PC-9 (cell line): Measurements from ENCODE around the gene RPL37A. TPM values are rescaled to one million over a fixed set of nuclear protein-coding genes. Genes with fewer than 3 reads are reported as not detected.

ENCODE experiments used
- BruUV-seq: library from RNA; stranded (reverse); fragments of 400-500 nt; replicated peaks from 2 replicates; lab custom pipeline; 2021; lab: Mats Ljungman, UMichigan
- CTCF ChIA-PET: fragments of 300-600 bp; sonication (Branson Sonifier 250); formaldehyde crosslinking; loops from one replicate; lab custom pipeline; 2022; ENCODE audit warnings: antibody characterized with exemption; lab: Charles Lee
- POLR2A ChIA-PET: fragments of 300-600 bp; sonication (Branson Sonifier 250); formaldehyde crosslinking; loops from one replicate; lab custom pipeline; 2022; ENCODE audit warnings: antibody characterized with exemption; ENCODE audit not compliant: unreplicated experiment; lab: Charles Lee
- DNase-seq, 2 experiments: peaks; one replicate each; pipeline versions ENCODE4 v3.0.0 to v3.0.0-alpha.2; 2015 to 2022; ENCODE audit warnings: mixed read lengths in 1 of 2
- H2AFZ ChIP-seq: fragments of 200-600 bp; sonication (generic); 2 replicates; pipeline ENCODE4 v1.8.1; 2017; ENCODE audit warnings: antibody characterized with exemption
- H3F3A ChIP-seq: fragments of 200-600 bp; sonication (generic); 2 replicates; pipeline ENCODE4 v1.8.1; 2017; ENCODE audit warnings: antibody characterized with exemption, mild to moderate bottlenecking, low read depth; ENCODE audit not compliant: insufficient read depth
- H3K27ac ChIP-seq: fragments of 200-600 bp; sonication (generic); 2 replicates; pipeline ENCODE4 v1.6.1; 2016; ENCODE audit warnings: mixed run types
- H3K27me3 ChIP-seq: fragments of 200-600 bp; sonication (generic); 2 replicates; pipeline ENCODE4 v1.6.1; 2016; ENCODE audit warnings: low read depth, mixed run types; ENCODE audit not compliant: insufficient read depth
- H3K36me3 ChIP-seq: fragments of 200-600 bp; sonication (generic); 2 replicates; pipeline ENCODE4 v1.6.1; 2016; ENCODE audit warnings: low read depth, mixed run types
- H3K4me1 ChIP-seq: fragments of 200-600 bp; sonication (generic); replicated peaks from 2 replicates; pipeline ENCODE4 v1.6.1; 2016; ENCODE audit warnings: mixed run types; ENCODE audit not compliant: insufficient read depth
- H3K4me2 ChIP-seq: fragments of 200-600 bp; sonication (generic); 2 replicates; pipeline ENCODE4 v1.6.1; 2017; ENCODE audit warnings: mixed run types
- H3K4me3 ChIP-seq: fragments of 200-600 bp; sonication (generic); 2 replicates; pipeline ENCODE4 v1.6.1; 2016; ENCODE audit warnings: mixed run types
- H3K79me2 ChIP-seq: fragments of 200-600 bp; sonication (generic); 2 replicates; pipeline ENCODE4 v1.6.1; 2017; ENCODE audit warnings: low read depth, mixed run types
- H3K9me2 ChIP-seq: fragments of 200-600 bp; sonication (generic); 2 replicates; pipeline ENCODE4 v1.8.1; 2017; ENCODE audit warnings: mild to moderate bottlenecking; ENCODE audit not compliant: insufficient read depth
- H3K9me3 ChIP-seq: fragments of 200-600 bp; sonication (generic); 2 replicates; pipeline ENCODE4 v1.8.1; 2016; ENCODE audit warnings: low read depth; ENCODE audit not compliant: insufficient read depth
- H4K20me1 ChIP-seq: fragments of 200-600 bp; sonication (generic); 2 replicates; pipeline ENCODE4 v1.8.1; 2017; ENCODE audit not compliant: insufficient read depth
- CTCF ChIP-seq: fragments of 200-600 bp; sonication (generic); conservative IDR thresholded peaks from 2 replicates; pipeline ENCODE4 v1.6.1; 2017; ENCODE audit warnings: mixed run types, antibody characterized with exemption, mild to moderate bottlenecking, moderate library complexity
- EZH2 ChIP-seq: fragments of 200-600 bp; sonication (generic); IDR thresholded peaks from 2 replicates; pipeline ENCODE4 v1.8.0; 2017; ENCODE audit warnings: antibody characterized with exemption, low read depth
- intact Hi-C: fragments of 100-400 bp; cut with micrococcal nuclease; formaldehyde crosslinking; loops from one replicate; pipeline ENCODE4 v1.10.0; 2022; ENCODE audit not compliant: unreplicated experiment
- total RNA-seq: library from RNA; stranded (reverse); gene quantifications from 2 replicates; pipeline ENCODE4 v1.2.3, GENCODE V29; 2021

RPL37A gene
- total RNA-seq, 1 experiment from 2014 or later = 2,248 TPM

DNA sequence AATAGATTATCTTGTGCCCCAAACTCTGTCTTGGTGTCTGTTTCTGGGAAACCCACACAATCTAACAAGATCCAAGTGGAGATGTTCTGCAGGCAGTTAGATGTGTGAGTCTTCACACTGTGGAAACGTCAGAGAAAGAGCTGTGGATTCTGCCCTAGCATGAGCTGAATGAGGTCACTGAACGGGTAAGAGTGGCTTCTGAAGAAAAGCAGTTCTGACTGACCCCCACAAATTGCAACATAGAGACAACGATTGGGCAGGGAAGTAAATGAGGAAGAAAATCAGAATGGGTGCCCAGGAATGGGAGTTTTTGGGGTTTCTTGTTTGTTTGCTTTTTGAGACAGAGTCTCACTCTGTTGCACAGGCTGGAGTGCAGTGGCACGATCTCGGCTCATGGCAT is 12.9 kb upstream of the RPL37A start:
- Histone ChIP-seq H3K36me3 (no peaks in the 10 kb centered on the region), H3K27ac (no peak overlapping the region), H3K9me2 (no peaks in the 10 kb centered on the region), H3K79me2 (no peaks in the 10 kb centered on the region), H3F3A (peaks cover 6% of the 10 kb centered on the region), H3K4me3 (no peak overlapping the region), H3K9me3 (no peaks in the 10 kb centered on the region), H2AFZ (no peak overlapping the region), H4K20me1 (no peaks in the 10 kb centered on the region), H3K27me3 (no peaks in the 10 kb centered on the region), H3K4me2 (no peak overlapping the region), H3K4me1 (peaks cover 12% of the 10 kb centered on the region)
- ChIA-PET POLR2A (no interaction called here), CTCF (no interaction called here)
- BruUV-seq = TSS peak; percentile 10
- DNase-seq = no peak
- intact Hi-C loops = no loop called here
- no peak for TF ChIP-seq EZH2
- no peak for TF ChIP-seq CTCF

DNA sequence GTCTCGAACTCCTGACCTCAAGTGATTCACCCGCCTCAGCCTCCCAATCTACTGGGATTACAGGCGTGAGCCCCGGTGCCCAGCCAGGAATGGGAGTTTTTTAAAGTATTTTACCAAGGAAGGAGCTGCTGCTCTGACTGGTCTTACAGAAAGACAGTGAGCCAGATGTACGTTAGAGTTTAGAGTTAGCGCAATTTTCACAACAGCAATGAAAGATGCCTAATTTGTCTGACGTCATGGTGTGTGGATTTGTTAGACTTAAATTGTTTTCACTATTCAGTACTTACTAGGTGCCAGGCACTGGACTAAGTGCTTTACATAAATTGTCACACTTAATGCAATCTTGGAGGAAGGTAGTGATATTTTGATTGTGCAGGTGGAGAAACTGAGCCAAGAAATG is 12.4 kb upstream of the RPL37A start:
- BruUV-seq = no TSS peak
- H3K9me2 ChIP-seq = no peaks in the 10 kb centered on the region
- no peaks in the 10 kb centered on the region for H3K79me2 ChIP-seq
- no peak overlapping the region for H3K4me2 ChIP-seq
- H3K4me1 ChIP-seq = peaks cover 12% of the 10 kb centered on the region
- H3K4me3 ChIP-seq = no peak overlapping the region
- H3K27me3 ChIP-seq = no peaks in the 10 kb centered on the region
- intact Hi-C loops = no loop called here
- CTCF ChIA-PET = no interaction called here
- no peaks in the 10 kb centered on the region for H3K9me3 ChIP-seq
- H3F3A ChIP-seq = peaks cover 6% of the 10 kb centered on the region
- H3K36me3 ChIP-seq = no peaks in the 10 kb centered on the region
- POLR2A ChIA-PET = interaction anchor here (0.7 kb wide), 1 partner anchor 12 kb away, joined by 10 read pairs; the partner anchor contains the start of gene RPL37A
- no peaks in the 10 kb centered on the region for H4K20me1 ChIP-seq
- H2AFZ ChIP-seq = no peak overlapping the region
- TF ChIP-seq EZH2 (no peak), CTCF (no peak)
- DNase-seq = no peak
- H3K27ac ChIP-seq = no peak overlapping the region

DNA sequence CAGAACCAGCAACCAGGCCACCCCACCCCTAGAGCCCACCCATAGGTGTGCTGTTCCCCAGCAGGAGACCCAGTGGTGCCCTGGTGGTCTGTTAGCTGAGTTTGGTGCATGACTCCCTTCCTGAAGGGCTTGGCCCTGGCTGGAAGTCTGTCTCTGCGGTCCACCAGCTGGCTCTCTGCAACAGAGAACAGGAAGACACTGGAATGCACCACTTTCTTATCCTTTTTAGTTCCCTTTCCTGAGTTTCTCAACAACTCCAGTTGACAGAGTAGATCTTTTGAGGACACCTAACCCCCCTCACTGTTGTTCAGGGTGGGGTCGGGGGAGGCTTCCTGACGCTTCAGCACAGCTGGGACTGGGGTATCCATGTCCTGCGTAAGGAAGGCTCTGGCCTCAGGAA is 11.9 kb upstream of the RPL37A start:
- intact Hi-C loops = no loop called here

More for the DNA sequence above, 11.9 kb upstream of the RPL37A start:
- ChIA-PET CTCF (no interaction called here), POLR2A (interaction anchor here (0.7 kb wide), 1 partner anchor 12 kb away, joined by 10 read pairs; the partner anchor contains the start of gene RPL37A)
- no peak overlapping the region for H3K4me2 ChIP-seq
- no peaks in the 10 kb centered on the region for H3K9me3 ChIP-seq
- no peaks in the 10 kb centered on the region for H3K9me2 ChIP-seq
- H3K27me3 ChIP-seq = no peaks in the 10 kb centered on the region
- no peak for DNase-seq
- no peak overlapping the region for H2AFZ ChIP-seq
- H3K36me3 ChIP-seq = no peaks in the 10 kb centered on the region
- TF ChIP-seq EZH2 (no peak), CTCF (no peak)
- no peak overlapping the region for H3K4me3 ChIP-seq
- H3K4me1 ChIP-seq = peaks cover 12% of the 10 kb centered on the region
- H4K20me1 ChIP-seq = no peaks in the 10 kb centered on the region
- no peaks in the 10 kb centered on the region for H3K79me2 ChIP-seq
- H3K27ac ChIP-seq = no peak overlapping the region
- peaks cover 6% of the 10 kb centered on the region for H3F3A ChIP-seq
- BruUV-seq = no TSS peak
